Raji (cell line): ENCODE results near the gene DEK.

Experiments
- POLR2A ChIP-seq: IDR thresholded peaks from 2 replicates; pipeline ENCODE4 v1.6.1; 2011; ENCODE audit warnings: low read depth, low read length, control low read depth; ENCODE audit not compliant: insufficient read depth

The DEK gene

GRCh38 chr6:18246205-18246604, 18.1 kb downstream of the DEK start:
- no peak for TF ChIP-seq POLR2A

- TF ChIP-seq POLR2A: no peak
These were observed 18.7 kb downstream of the DEK start for GRCh38 chr6:18245642-18246041.

- TF ChIP-seq POLR2A: no peak
These were observed 19.3 kb downstream of the DEK start for GRCh38 chr6:18245079-18245478.

- TF ChIP-seq POLR2A: no peak
These were observed 20.1 kb downstream of the DEK start for GRCh38 chr6:18244251-18244650.

- TF ChIP-seq POLR2A: no peak
These were observed 20.9 kb downstream of the DEK start for GRCh38 chr6:18243302-18243893.

- TF ChIP-seq POLR2A: no peak
These were observed 22.1 kb downstream of the DEK start for GRCh38 chr6:18242062-18242851.

- no peak for TF ChIP-seq POLR2A
These were observed 22.9 kb downstream of the DEK start for GRCh38 chr6:18241208-18242038.

GRCh38 chr6:18240230-18240629, 24.1 kb downstream of the DEK start:
- TF ChIP-seq POLR2A: no peak

GRCh38 chr6:18237167-18237566, 27.2 kb downstream of the DEK start:
- TF ChIP-seq POLR2A: no peak

- TF ChIP-seq POLR2A: no peak
These were observed 28.8 kb downstream of the DEK start for GRCh38 chr6:18235524-18235923.

- no peak for TF ChIP-seq POLR2A
These were observed 29.8 kb downstream of the DEK start for GRCh38 chr6:18234564-18234963.

GRCh38 chr6:18221288-18221615, 43.1 kb downstream of the DEK start:
- no peak for TF ChIP-seq POLR2A

- TF ChIP-seq POLR2A: no peak
These were observed 44.7 kb downstream of the DEK start for GRCh38 chr6:18219591-18219990.

- no peak for TF ChIP-seq POLR2A
These were observed 46.1 kb downstream of the DEK start for GRCh38 chr6:18218233-18218632.

GRCh38 chr6:18216411-18216810, 47.9 kb downstream of the DEK start:
- TF ChIP-seq POLR2A: no peak

GRCh38 chr6:18215436-18215835, 48.9 kb downstream of the DEK start:
- no peak for TF ChIP-seq POLR2A
